Measurements from ENCODE around the gene CLIP4.

The CLIP4 gene

DNA sequence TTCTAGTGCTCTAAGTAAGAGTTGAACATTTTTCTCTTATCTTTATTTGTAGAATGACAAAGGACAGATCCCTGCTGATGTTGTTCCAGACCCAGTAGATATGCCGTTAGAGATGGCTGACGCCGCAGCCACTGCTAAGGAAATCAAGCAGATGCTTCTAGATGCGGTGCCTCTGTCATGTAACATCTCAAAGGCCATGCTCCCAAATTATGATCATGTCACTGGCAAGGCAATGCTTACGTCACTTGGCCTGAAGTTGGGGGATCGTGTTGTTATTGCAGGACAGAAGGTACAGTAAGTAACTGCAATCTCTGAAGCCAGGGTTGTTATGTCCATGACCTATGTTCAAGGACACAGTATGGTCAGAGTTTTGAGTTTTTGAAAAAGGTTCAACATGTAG is 28.4 kb downstream of the CLIP4 start:
- no peak for DNase-seq

DNA sequence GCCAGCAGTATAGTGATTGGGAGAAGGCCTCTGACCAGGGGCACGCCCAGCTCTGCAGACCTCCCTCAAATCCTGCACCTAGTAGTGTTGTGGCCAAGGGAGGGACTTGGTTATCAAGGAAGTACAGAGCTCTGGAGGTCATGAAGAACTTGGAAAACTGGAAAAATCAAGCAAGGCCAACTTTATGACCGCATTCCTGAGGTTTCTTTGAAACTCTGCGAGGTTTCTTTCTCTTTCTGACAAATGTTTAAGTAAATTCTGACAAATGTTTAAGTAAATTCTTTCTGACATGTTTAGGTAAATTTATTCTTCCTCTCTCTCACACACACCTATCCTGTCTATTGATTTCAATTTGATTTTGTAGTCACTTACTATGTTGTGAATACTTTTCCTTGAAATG is 31.0 kb downstream of the CLIP4 start:
- DNase-seq, result no peak

DNA sequence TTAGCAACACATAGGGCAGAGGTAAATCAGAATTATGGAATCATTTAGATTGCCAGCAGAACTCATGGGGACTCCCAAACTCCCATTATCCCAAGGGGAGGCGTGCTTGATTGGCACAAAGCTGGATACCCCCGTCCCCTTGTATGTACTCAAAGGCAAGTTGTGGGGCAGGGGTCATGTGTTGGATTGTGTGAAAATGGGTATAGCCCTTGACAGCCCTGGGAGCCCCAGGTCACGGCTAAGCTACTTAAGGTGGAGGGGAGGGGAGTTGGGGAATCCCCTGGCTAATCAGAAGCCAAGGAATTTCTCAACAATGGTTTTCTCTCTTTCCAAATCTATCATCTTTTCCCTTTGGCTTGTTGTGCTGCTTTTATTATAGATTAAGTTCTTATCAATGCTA is 32.7 kb downstream of the CLIP4 start:
- no peak for DNase-seq

DNA sequence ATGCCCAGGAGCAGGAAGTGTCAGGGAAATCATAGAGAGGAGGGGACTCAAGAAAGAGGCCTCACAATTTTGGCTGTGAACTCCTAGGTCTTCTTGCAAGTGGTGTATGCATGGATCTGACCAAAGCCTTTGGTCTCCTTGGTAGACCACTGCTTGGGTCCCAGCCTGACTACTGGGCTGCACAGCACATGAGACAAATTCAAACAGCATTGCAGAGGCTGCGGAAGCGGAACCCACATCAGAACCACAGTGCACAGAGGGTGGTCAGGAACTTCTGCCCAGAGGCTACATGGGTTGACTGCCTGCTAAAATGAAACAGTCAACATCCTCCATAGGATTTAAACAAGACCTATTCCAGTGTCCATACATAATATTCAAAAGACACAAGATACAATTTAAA is 39.4 kb downstream of the CLIP4 start:
- DNase-seq, result no peak

DNA sequence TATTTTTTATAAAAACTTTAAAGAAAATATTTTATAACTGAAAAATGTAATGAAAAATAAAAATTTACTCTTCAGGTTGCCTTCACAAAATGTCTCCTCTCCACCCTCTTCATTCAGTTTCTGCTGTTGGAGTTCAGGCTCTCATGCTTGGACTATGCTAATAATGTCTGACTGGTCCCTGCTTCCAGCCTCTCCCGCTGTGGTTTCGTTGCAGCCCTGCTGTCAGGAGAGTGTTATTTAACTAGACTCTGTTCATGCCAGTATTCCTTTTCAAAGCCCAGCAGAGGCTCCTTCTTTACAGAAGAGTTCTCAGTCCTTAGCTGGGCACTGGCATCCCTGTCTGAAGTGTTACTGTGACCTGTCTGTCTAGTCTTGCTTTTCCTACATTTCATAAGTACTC is 40.4 kb downstream of the CLIP4 start:
- DNase-seq, result no peak

DNA sequence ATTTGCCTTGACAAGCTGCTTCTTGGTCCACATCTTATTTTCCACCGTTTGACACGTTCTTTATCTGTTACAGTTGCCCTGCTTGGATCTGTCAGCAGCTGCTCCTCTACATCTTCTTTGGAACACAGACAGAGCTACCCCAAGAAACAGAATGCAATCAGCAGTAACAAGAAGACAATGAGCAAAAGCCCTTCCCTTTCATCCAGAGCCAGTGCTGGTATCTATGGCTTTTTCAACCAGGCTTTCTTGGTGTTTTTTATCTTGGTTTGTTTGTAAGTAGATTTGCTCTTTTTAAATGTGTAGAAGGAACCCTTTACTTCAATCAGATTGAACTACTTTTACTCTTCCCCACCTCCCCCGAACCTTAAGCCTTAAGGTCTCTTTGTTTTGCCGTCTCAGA is 41.9 kb downstream of the CLIP4 start:
- DNase-seq, result no peak

DNA sequence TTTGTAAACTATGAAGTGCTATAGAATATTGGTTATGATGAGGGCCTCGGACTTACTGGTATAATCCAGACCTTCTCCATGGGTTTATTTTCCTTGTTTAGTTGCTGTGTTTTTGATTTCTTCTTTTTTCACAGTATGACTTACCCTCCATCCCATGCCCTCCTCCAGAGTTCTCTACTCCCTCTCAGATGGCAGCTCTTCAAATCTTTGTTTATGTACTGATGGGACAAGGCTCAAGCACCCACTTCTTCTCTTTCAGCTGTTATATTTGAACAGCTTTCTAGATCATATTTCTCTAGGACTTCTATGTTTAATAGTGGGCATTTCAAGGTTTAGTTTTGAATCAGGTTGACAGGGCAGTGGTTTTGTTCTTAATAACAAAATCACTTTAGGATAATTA is 43.9 kb downstream of the CLIP4 start:
- DNase-seq, result no peak

DNA sequence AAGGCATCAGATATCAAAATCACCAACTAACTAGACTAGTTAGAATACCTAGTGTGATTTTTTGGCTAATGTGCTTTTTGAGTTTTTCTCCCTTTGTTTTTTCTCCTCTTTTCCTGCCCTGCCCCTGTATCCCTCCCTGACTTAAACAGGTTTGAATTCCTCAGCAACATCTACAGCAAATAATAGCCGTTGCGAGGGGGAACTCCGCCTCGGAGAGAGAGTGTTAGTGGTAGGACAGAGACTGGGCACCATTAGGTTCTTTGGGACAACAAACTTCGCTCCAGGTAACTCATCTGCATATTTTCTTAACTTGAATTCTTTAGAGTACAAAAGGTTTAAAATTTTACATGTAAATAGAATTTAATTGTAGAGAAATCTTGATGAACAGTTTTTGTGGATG is 45.0 kb downstream of the CLIP4 start:
- no peak for DNase-seq

DNA sequence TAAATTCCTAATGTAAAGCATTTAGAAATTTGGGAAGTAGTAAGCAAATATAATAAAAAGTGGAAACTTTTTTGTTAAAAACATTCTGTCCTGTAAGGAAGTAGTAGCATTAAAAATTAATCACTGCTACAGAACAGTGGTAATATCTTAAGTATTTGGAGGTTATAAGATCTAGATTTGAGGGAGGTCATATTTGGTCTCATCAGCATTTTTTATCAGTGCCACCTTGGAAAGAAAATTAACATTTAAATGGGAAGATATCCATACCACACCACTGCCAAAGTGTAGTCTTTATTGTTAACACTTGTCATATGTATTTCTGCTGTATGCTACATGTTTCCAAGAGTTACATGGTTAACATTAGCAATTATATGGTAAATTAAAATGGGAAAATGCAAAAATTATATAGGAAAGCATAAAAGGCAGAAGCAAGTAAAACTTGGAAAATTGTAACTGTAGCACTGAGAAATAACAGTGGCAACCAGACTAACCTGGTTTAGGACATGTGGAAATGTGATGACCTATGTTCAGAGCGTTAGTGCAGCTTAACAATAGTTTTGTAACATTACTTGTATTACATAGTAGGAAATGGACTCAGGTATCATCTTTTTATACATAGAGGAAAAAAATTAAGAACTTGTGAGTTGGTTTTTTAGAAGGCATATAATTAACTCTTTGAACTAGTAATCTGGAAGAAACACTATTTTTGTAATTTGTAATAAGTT is 47.2 kb downstream of the CLIP4 start:
- no peak for DNase-seq

DNA sequence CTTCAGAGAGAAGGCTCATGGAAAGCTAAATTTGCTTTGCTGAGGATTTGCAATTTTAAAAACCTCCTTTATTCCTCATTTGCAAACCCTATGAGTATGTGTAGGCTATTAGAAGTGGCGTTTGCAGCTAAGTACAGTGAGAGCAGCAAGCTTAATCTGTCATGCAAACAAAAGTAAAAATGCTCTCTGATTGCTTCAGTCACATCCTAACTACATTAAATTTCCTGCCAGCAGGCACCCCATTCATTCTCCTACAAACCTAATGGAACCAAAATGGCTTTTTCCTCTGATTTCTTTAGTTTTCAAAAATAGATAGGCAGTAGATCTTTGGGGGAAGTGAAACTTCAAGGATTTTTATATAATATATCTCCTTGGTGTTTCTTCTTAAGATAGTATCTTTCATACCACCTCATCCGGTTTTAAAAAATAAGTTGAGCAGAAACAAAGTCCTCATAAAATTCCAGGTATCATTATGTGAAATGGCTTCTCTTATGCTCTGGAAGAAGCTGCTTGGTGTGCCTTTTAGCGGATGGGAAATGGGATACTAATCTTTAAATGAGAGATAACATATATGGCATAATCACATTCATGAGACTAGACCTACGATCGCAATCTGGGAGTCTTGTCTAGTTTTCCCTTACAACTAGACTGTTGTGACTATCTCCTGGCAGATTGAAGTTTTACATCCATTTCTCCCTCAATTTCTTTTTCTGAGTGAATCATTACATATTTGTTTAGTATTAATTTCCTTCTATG is 49.1 kb downstream of the CLIP4 start:
- DNase-seq, result no peak

DNA sequence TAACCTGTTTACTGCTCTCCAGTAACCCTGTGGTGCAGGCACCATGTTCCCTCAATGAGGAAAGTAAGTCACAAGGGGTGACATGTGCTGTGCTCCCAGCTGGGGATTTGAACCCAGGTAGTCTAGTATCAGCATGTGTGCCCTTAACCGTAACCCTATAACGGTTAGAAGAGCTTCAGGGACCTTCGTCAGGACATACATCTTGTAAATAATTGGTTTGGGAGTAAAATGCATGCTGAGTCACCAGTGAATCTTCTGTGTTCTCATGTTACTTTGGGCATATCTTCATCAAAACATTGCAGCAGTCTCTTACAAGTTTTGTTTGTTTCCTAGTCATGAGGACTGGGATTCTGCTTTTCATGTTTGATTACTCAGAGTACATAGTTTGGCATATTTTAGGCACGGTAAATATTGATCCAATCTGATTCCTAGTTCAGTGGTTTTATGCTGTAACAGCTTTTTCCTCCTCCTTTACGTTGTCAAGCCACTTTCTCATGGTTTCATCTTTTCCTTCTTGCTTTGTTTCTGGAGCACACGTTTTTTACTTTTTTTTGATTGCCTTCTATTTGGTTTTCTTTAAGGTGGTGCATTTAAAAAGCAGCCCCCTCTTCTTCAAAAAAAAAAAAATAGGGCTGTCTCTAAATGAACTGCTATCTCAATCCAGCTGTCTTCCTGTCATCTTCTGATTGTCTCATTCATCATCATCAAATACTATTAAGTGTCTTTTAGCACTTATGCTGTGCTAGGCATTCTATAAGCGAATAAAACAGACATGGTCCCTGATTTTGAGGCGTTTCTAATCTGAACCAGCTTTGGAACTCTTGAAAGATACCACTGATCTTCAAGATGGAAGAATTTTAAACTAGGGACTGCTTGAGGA is 50.4 kb downstream of the CLIP4 start:
- DNase-seq, result no peak

DNA sequence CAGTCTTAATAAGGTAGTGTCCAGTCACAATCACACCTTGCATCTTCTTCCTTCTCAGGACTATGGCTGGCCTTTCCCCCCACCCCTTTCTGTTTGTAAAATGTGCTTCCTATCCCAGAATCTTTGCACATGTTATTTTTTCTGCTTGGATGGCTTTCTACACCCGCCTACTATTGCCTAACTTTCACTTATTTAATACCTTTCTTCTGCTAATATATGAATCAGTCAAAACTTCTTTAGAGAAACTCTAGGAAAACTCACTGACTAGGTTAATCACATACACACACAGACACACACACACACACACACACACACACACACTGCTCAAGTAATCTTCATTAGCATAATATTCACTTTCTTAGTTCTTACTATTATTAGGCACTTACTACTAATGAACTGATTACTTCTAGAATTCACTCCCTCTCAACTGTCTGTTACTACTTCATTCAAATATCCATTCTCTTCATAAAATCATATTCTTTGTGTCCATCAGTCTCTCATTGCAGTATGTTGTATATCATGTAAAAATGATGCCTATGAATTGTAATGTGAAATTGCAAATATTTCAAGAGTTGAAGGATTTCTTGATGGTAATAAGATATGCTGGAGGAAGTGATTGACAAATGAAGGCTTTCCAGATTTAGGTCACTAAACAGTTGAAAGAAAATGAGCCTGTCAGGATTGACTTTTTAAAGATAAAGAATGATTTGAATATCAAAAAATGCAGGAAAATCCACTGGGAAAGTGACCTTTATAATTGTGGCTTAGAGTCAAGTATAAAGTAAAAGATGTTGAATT is 51.2 kb downstream of the CLIP4 start:
- DNase-seq, result no peak

DNA sequence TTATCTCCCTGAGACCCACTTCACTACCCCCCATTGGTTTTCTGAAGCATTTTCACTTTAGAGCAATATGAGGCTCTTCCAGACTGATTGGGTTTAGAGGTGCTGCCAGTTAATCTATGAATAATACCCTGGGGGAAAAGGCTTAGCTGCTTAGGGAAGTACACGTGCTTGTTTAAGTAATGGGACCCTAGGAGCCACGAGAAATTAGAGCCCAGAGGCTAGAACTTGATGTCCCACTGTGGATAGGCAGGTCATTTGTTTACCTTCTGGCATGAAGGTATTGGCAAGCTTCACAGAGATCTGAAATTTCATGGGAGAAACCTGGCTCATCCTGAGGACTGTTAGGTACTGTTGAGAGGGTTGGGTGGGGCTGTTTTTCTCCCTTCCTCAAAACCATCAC is 59.7 kb downstream of the CLIP4 start:
- DNase-seq, result no peak

DNA sequence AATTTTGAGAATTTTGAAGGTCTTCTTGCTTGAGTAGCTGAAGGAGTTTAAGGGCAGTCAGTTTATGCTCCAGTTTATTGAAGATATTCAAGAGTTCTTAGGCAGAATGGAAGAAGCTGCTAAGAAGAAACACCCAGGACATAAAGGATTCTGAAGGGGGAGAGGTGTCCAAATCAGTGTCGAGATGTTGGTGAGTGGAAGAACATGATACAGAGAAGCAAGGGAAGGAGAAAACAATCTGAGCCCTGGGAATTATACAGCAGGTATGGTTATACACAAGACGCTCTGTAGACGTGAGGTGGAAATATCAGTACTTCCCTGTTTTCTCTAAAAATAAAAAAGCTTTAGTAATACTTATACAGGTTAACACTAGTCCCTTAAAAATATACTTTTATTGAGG is 60.1 kb downstream of the CLIP4 start:
- no peak for DNase-seq

DNA sequence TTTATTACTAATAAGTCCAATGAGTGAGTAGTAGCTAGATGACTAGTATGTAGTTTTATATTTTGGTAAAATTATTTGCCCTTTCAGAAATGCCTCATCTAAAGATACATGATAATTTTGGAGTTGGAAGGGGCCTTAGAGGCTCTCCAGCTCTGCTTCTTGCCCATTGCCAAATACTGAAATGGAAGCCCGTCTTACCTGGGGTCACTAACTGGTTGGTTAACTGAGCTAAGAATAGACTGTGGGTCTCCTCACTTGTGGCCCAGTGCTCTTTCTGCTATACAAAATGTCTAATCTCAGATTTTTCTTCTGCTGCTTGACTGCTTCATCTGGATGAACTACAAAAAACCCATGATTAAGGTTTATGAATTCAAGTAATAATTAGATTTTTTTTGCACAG is 67.1 kb downstream of the CLIP4 start:
- DNase-seq, result no peak

DNA sequence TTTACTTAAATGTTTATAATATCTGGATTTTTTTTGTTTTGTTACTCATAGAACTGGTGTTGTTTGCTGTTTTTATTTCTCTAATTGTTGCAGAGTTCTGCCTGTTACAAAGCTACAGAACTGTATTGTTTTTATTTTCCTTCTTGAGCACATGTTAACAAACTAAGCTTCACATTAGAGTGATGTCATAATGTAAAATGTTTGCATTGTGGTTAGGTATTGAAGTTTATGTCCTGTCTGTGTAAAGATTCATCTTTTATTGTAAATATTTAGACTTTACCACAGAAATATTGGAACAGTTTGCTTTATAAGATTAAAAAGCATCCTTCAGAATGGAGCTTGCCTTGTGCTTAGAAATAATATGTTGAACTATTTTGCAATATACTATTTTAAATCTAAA is 67.7 kb downstream of the CLIP4 start:
- DNase-seq, result no peak

DNA sequence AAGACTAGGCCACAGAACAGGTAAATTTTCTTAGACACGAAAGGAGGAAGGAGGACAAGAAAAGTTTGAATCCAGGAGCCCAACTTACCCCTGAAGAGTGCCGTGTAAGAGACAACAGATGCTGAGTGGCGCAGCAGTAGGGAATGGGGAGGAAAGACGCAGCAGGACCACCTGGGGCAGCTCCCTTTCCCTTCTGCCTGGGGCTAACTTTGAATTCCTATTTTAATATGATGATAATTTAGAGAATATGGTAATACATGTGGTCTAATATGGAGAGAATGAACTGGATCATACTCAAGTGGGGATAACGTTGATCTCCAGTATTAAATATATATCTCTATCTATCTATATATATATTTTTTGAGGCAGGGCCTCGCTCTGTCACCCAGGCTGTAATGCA is 69.3 kb downstream of the CLIP4 start:
- DNase-seq, result no peak

DNA sequence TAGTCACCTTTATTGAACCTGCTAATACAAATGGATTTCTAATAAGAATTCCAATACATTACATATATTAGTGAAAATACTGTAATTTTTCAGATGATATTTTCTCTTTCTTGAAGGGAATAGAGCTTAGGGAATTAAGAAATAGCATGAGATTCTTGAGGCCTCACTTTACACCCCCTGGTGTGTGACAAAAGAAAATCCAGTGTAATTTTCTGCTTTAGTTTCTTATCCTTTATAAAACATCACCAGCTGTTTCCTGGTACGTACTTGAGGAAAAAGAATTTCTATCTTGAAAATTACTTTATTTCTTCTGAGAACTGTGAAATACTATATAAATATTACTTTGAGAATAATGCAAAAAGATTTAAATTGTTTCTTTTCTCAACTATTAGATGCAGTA is 71.6 kb downstream of the CLIP4 start:
- no peak for DNase-seq

DNA sequence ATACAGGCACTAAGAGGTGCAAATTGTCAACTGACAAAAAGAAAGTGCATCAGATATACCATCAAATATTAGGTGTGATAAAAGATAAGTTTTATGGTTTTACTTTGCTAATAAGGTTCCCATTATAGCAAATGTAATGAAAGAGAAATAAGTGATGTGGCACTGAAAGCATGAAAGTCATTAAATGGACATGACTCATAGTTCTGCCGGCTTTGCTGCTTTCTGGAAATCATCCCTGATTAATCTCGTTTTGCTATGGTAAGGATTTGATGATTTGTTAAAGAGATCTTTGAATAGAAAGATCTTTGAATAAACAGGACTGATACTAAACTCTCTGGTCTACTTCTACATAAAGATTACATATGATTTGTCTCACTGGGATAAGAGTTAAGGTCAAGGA is 72.7 kb downstream of the CLIP4 start:
- no peak for DNase-seq

DNA sequence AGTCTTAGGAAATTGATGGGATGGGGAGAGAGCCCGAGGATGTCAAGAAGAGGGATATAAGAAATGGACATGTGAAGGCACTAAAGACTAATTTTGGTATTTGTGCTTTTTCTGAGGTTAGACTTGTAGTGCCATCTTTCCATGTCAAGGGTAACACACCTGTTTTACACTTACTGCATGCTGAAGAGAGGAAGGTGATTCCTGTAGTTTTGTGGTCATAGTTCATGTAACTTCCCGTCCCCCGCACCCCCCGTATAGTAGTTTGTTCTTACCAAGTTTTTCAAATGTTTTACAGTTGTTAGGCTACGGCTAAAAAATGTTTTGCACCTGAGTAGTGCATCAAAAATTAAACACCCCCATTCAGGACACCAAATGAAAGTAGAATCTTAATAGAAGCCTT is 73.8 kb downstream of the CLIP4 start:
- DNase-seq, result no peak

DNA sequence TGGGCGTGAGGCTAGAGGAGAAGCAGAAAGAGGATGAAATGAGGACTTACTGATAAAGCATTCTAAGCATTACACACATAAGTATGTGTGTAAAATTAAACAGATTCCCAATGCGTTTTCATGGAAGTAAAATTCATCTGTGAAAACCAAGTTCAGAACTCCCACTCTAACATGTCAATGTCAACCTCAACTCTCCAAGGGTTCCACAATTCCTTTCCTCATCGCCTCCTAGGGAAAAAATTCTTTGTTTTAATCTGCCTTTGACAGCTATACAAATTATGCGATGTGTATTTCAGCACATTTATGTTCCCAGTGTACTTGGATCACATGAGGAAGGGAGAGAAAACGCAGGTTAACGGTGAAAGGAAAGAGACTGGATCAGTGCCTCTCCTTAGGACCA is 76.6 kb downstream of the CLIP4 start:
- DNase-seq, result no peak

DNA sequence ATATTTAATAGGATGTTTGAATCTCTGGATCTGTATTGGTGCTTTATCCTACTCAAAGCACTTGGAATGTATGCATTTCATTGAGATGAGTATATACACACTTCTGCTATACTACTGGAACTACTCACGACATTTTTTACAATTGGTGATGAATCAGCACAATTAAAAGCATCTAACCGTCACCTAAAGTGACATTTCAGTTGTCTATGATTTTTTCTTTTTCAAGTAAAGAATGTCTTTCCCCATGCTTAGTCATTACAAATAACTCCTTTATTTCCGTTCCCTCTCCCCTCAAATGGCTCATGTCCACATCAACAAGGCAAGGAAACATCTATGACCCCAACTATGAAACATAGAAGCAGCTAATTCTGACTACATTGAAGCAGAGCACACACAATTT is 77.3 kb downstream of the CLIP4 start:
- no peak for DNase-seq

DNA sequence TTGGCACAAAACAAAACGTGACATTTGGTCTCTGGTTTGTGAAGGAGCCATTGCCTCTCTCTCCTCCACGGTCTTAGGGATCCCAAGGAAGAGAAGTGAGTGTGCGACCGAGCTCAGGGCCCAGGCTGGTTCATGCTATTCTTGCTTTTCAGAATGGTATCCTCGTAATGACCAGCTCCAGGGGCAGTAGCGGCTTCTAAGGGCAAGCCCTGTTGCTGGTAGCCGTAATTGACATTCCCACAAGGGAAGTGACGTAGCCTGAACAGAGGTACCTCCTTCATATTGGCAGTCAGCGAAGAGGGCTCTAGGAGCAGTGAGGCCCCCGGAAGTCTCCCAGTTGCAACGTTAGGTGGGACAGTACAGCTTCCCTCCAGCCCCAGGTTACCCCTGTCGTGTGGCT is 77.9 kb downstream of the CLIP4 start:
- DNase-seq, result no peak
